ENCODE results near the gene TBX15.

TBX15 gene

DNA sequence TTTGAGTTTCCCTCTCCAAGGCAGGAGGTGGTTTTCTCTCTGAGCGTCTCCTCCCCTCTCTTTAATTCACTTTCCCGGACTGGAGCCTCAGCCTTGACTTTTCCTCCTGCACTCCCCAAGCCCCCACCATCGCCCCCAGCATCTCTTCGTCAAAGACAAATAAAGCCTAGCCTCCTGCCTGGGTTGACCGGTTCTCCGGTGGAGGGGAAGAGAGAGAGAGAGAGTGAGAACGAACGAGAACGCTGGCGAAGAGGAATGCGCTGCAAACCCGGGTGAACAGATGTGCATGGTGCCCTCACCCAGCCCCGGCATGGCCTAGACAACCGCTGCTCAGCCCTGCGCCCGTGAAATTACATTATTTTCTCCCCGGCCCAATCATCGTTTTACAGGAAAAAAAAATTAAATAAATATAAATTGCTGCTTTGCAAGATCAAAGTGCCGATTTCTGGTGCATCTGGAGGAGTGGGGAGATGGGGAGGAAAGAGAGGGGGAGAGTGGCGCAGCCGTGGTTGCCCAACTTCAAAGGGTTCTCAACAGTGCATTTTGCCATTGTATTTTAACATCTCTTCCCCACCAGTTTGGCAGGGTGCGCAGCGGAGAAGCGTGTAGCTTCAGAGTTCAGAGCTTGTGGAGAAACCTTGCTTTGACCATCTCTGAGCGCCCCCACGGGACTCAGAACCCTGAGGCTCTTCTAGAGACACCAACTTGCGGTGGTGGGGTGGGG lies 11.4 kb upstream of the TBX15 start:
- peaks cover 35 to 100% (median 98%) of the 10 kb centered on the region in 3 experiments for H3K27me3 ChIP-seq (ENCODE audit: control insufficient read depth in 3 of 3, insufficient read depth in 3 of 3, low read depth in 1 of 3, low read length in 3 of 3)
- H2BK12ac ChIP-seq (ENCODE audit: low read length) = no peak overlapping the region
- H3K4me2 ChIP-seq (ENCODE audit: insufficient read depth, low read length, poor library complexity, severe bottlenecking) = no peak overlapping the region
- no peak overlapping the region for H3K4ac ChIP-seq (ENCODE audit: low read length)
- no peak overlapping the region for H3K4me3 ChIP-seq (ENCODE audit: low read length in 2 of 2)
- no peak overlapping the region for H3K14ac ChIP-seq (ENCODE audit: low read length)
- H2AK5ac ChIP-seq (ENCODE audit: low read depth, low read length) = no peak overlapping the region
- H3K79me1 ChIP-seq (ENCODE audit: low read depth, low read length) = no peaks in the 10 kb centered on the region
- DNase-seq (ENCODE audit: low spot score) = no peak
- no peaks in the 10 kb centered on the region for H3K36me3 ChIP-seq (replicated peaks in 1 of 2; ENCODE audit: control insufficient read depth in 2 of 2, insufficient read depth in 2 of 2, low read length in 2 of 2)
- no peak overlapping the region for H3K23ac ChIP-seq (ENCODE audit: low read depth, low read length, poor library complexity)
- no peak overlapping the region for H2BK15ac ChIP-seq (ENCODE audit: low read length)
- no peak overlapping the region for H2BK5ac ChIP-seq (ENCODE audit: low read length)
- H4K91ac ChIP-seq (ENCODE audit: low read depth, low read length, poor library complexity) = no peak overlapping the region
- no peak overlapping the region for H2AFZ ChIP-seq (ENCODE audit: low read length)
- H3K4me1 ChIP-seq (ENCODE audit: control insufficient read depth in 2 of 2, insufficient read depth in 1 of 2, low read depth in 1 of 2, low read length in 2 of 2) = peaks cover 0 to 2% of the 10 kb centered on the region in 2 donors
- no CpG with 5 or more reads among the region's 27 CpGs for WGBS, 2 donors (ENCODE audit: extremely low coverage in 2 of 2, insufficient read length in 2 of 2, insufficient replicate concordance in 1 of 2)
- H3K27ac ChIP-seq (replicated peaks; ENCODE audit: low read length) = no peak overlapping the region
- H3K9ac ChIP-seq (ENCODE audit: low read depth, low read length, poor library complexity) = no peak overlapping the region
- H3K18ac ChIP-seq (ENCODE audit: low read length) = no peak overlapping the region
- no peaks in the 10 kb centered on the region for H3K9me3 ChIP-seq (replicated peaks in 1 of 2; ENCODE audit: control insufficient read depth in 2 of 2, insufficient read depth in 1 of 2, low read depth in 1 of 2, low read length in 2 of 2)
- no peak overlapping the region for H4K8ac ChIP-seq (ENCODE audit: low read depth, low read length)
- no peak overlapping the region for H2BK120ac ChIP-seq (ENCODE audit: low read depth, low read length)

DNA sequence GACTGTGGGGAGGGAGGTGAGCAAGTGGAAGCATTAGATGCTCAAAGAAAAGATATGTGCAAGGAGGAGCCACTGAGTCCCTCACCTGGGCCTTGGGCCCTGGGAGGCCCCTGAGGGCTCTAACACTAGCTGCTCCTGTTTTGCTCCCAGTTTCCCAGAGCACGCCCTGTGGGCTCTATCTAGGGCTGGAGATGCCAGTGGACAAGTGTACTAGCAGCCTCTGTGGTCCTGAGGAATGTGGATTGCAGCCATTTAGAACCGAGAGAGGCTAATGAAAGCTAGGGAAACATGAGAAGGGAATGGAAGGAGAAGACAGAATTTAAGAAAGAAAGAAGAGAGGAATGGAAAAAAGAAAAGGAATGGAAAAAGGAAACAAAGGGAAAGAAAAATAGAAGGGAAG lies 10.0 kb upstream of the TBX15 start:
- no peak overlapping the region for H2BK15ac ChIP-seq (ENCODE audit: low read length)
- H2AFZ ChIP-seq (ENCODE audit: low read length) = no peak overlapping the region
- no peaks in the 10 kb centered on the region for H3K36me3 ChIP-seq (replicated peaks in 1 of 2; ENCODE audit: control insufficient read depth in 2 of 2, insufficient read depth in 2 of 2, low read length in 2 of 2)
- H3K4ac ChIP-seq (ENCODE audit: low read length) = no peak overlapping the region
- H2BK120ac ChIP-seq (ENCODE audit: low read depth, low read length) = no peak overlapping the region
- H4K8ac ChIP-seq (ENCODE audit: low read depth, low read length) = no peak overlapping the region
- DNase-seq (ENCODE audit: low spot score) = no peak
- H3K4me1 ChIP-seq (ENCODE audit: control insufficient read depth in 2 of 2, insufficient read depth in 1 of 2, low read depth in 1 of 2, low read length in 2 of 2) = peaks cover 0 to 6% of the 10 kb centered on the region in 2 donors
- no peak overlapping the region for H3K23ac ChIP-seq (ENCODE audit: low read depth, low read length, poor library complexity)
- no peak overlapping the region for H4K91ac ChIP-seq (ENCODE audit: low read depth, low read length, poor library complexity)
- no peak overlapping the region for H2BK5ac ChIP-seq (ENCODE audit: low read length)
- H3K9me3 ChIP-seq (replicated peaks in 1 of 2; ENCODE audit: control insufficient read depth in 2 of 2, insufficient read depth in 1 of 2, low read depth in 1 of 2, low read length in 2 of 2) = no peaks in the 10 kb centered on the region
- no peak overlapping the region for H3K9ac ChIP-seq (ENCODE audit: low read depth, low read length, poor library complexity)
- WGBS, 2 donors (ENCODE audit: extremely low coverage in 2 of 2, insufficient read length in 2 of 2, insufficient replicate concordance in 1 of 2) = no CpG with 5 or more reads among the region's 2 CpGs
- no peak overlapping the region for H3K27ac ChIP-seq (replicated peaks; ENCODE audit: low read length)
- peaks cover 42 to 100% (median 99%) of the 10 kb centered on the region in 3 experiments for H3K27me3 ChIP-seq (ENCODE audit: control insufficient read depth in 3 of 3, insufficient read depth in 3 of 3, low read depth in 1 of 3, low read length in 3 of 3)
- H3K79me1 ChIP-seq (ENCODE audit: low read depth, low read length) = no peaks in the 10 kb centered on the region
- H2BK12ac ChIP-seq (ENCODE audit: low read length) = no peak overlapping the region
- no peak overlapping the region for H3K4me2 ChIP-seq (ENCODE audit: insufficient read depth, low read length, poor library complexity, severe bottlenecking)
- no peak overlapping the region for H2AK5ac ChIP-seq (ENCODE audit: low read depth, low read length)
- H3K4me3 ChIP-seq (ENCODE audit: low read length in 2 of 2) = no peak overlapping the region
- H3K18ac ChIP-seq (ENCODE audit: low read length) = no peak overlapping the region
- no peak overlapping the region for H3K14ac ChIP-seq (ENCODE audit: low read length)

DNA sequence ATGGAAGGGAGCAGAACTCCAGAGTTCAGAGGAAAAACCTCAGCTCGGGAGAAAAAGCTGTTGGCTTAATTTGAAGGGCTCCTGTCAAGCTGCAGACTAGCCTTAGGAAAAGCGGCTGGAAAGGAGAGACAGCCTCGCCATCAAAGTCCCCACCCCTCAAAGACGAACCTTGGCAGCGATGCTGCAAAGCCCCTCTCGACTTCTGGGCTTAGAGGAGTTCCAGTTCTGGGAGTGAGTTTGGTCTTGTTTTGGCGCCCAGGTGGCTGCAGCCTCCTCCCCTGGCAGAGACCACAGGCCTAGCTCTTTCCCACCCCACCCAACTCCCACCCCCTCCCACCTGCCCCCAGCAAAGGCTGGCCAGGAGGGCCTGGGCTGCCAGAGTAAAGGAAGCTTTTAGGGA lies 9.1 kb upstream of the TBX15 start:
- H3K27me3 ChIP-seq (ENCODE audit: control insufficient read depth in 3 of 3, insufficient read depth in 3 of 3, low read depth in 1 of 3, low read length in 3 of 3) = peaks cover 44 to 100% (median 99%) of the 10 kb centered on the region in 3 experiments
- no peak overlapping the region for H3K23ac ChIP-seq (ENCODE audit: low read depth, low read length, poor library complexity)
- H3K79me1 ChIP-seq (ENCODE audit: low read depth, low read length) = no peaks in the 10 kb centered on the region
- DNase-seq (ENCODE audit: low spot score) = no peak
- no peak overlapping the region for H2BK5ac ChIP-seq (ENCODE audit: low read length)
- H4K8ac ChIP-seq (ENCODE audit: low read depth, low read length) = no peak overlapping the region
- H3K14ac ChIP-seq (ENCODE audit: low read length) = no peak overlapping the region
- no peak overlapping the region for H3K4me2 ChIP-seq (ENCODE audit: insufficient read depth, low read length, poor library complexity, severe bottlenecking)
- H3K18ac ChIP-seq (ENCODE audit: low read length) = no peak overlapping the region
- no peak overlapping the region for H3K4ac ChIP-seq (ENCODE audit: low read length)
- no peak overlapping the region for H3K4me3 ChIP-seq (ENCODE audit: low read length in 2 of 2)
- no peaks in the 10 kb centered on the region for H3K36me3 ChIP-seq (replicated peaks in 1 of 2; ENCODE audit: control insufficient read depth in 2 of 2, insufficient read depth in 2 of 2, low read length in 2 of 2)
- peaks cover 0 to 6% of the 10 kb centered on the region in 2 donors for H3K4me1 ChIP-seq (ENCODE audit: control insufficient read depth in 2 of 2, insufficient read depth in 1 of 2, low read depth in 1 of 2, low read length in 2 of 2)
- no peak overlapping the region for H3K9ac ChIP-seq (ENCODE audit: low read depth, low read length, poor library complexity)
- no peaks in the 10 kb centered on the region for H3K9me3 ChIP-seq (replicated peaks in 1 of 2; ENCODE audit: control insufficient read depth in 2 of 2, insufficient read depth in 1 of 2, low read depth in 1 of 2, low read length in 2 of 2)
- H2BK12ac ChIP-seq (ENCODE audit: low read length) = no peak overlapping the region
- H2BK15ac ChIP-seq (ENCODE audit: low read length) = no peak overlapping the region
- H4K91ac ChIP-seq (ENCODE audit: low read depth, low read length, poor library complexity) = no peak overlapping the region
- H2AK5ac ChIP-seq (ENCODE audit: low read depth, low read length) = no peak overlapping the region
- no peak overlapping the region for H3K27ac ChIP-seq (replicated peaks; ENCODE audit: low read length)
- no CpG with 5 or more reads among the region's 7 CpGs for WGBS, 2 donors (ENCODE audit: extremely low coverage in 2 of 2, insufficient read length in 2 of 2, insufficient replicate concordance in 1 of 2)
- H2AFZ ChIP-seq (ENCODE audit: low read length) = no peak overlapping the region
- H2BK120ac ChIP-seq (ENCODE audit: low read depth, low read length) = no peak overlapping the region

DNA sequence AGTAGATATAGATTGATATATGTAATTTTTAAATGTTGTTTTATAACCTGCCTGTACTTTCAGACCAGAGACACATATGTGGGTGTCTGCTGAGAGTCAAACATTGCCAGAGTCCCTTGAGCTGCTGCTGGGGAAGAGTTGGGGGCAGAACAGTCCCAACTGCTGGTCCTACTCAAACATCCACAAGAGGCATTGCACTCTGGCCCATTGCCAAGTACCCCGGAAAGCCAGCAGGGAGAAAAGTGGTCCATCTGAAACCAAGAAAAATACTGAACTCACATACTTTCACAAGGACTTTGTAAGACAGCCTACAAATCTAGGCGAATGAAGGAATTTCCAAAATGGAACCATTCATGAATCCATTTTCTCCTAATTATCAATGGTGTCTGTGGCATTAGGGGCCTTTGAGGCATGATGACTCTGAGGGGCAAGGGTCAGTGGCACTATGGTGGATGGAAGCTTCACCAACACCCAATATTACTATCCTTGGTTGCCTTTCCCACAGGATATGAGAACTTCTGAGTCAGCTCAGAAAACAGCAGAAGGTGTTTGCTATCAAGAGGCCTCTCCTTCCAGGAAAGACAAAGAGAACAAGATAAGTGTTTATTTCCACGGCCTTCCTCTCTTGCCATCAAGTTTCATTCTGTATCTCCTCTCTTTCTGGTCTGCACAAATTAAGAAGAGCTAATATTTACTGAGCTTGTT lies 7.3 kb upstream of the TBX15 start:
- Histone ChIP-seq H4K91ac (ENCODE audit: low read depth, low read length, poor library complexity) (no peak overlapping the region), H3K27me3 (ENCODE audit: control insufficient read depth in 3 of 3, insufficient read depth in 3 of 3, low read depth in 1 of 3, low read length in 3 of 3) (peaks cover 47 to 100% (median 99%) of the 10 kb centered on the region in 3 experiments), H3K18ac (ENCODE audit: low read length) (no peak overlapping the region), H4K8ac (ENCODE audit: low read depth, low read length) (no peak overlapping the region), H3K4me2 (ENCODE audit: insufficient read depth, low read length, poor library complexity, severe bottlenecking) (no peak overlapping the region), H2AFZ (ENCODE audit: low read length) (no peak overlapping the region), H3K14ac (ENCODE audit: low read length) (no peak overlapping the region), H3K23ac (ENCODE audit: low read depth, low read length, poor library complexity) (no peak overlapping the region), H2AK5ac (ENCODE audit: low read depth, low read length) (no peak overlapping the region), H3K79me1 (ENCODE audit: low read depth, low read length) (no peaks in the 10 kb centered on the region), H3K4me3 (ENCODE audit: low read length in 2 of 2) (no peak overlapping the region), H2BK120ac (ENCODE audit: low read depth, low read length) (no peak overlapping the region), H3K4me1 (ENCODE audit: control insufficient read depth in 2 of 2, insufficient read depth in 1 of 2, low read depth in 1 of 2, low read length in 2 of 2) (peaks cover 0 to 6% of the 10 kb centered on the region in 2 donors), H3K4ac (ENCODE audit: low read length) (no peak overlapping the region), H3K27ac (replicated peaks; ENCODE audit: low read length) (no peak overlapping the region), H2BK15ac (ENCODE audit: low read length) (no peak overlapping the region), H2BK12ac (ENCODE audit: low read length) (no peak overlapping the region), H2BK5ac (ENCODE audit: low read length) (no peak overlapping the region), H3K36me3 (replicated peaks in 1 of 2; ENCODE audit: control insufficient read depth in 2 of 2, insufficient read depth in 2 of 2, low read length in 2 of 2) (no peaks in the 10 kb centered on the region), H3K9ac (ENCODE audit: low read depth, low read length, poor library complexity) (no peak overlapping the region), H3K9me3 (replicated peaks in 1 of 2; ENCODE audit: control insufficient read depth in 2 of 2, insufficient read depth in 1 of 2, low read depth in 1 of 2, low read length in 2 of 2) (no peaks in the 10 kb centered on the region)
- no peak for DNase-seq (ENCODE audit: low spot score)
- no CpG with 5 or more reads among the region's 3 CpGs for WGBS, 2 donors (ENCODE audit: extremely low coverage in 2 of 2, insufficient read length in 2 of 2, insufficient replicate concordance in 1 of 2)

Data from neuronal stem cell (in vitro differentiated cells).